Transverse colon (tissue), 4 donors: ENCODE data around the gene ATP2B3.

Source experiments
- CTCF ChIP-seq, 5 experiments: fragments of 200-600 bp in 3 of 5; fragments of 450-650 bp in 2 of 5; sonication (generic) in 3 of 5; IDR thresholded peaks; 1 replicate in 2 of 5; 2 replicates in 3 of 5; pipeline ENCODE4 v1.5.1; 2016 to 2017; ENCODE audit warnings: antibody characterized with exemption in 5 of 5, inconsistent platforms in 3 of 5, mild to moderate bottlenecking in 2 of 5, moderate library complexity in 1 of 5
- EP300 ChIP-seq: sonication (generic); formaldehyde crosslinking; IDR thresholded peaks from one replicate; pipeline ENCODE4 v1.6.1; 2017; ENCODE audit warnings: antibody characterized with exemption, low read depth
- POLR2A ChIP-seq: fragments of 450-650 bp; IDR thresholded peaks from one replicate; pipeline ENCODE4 v1.6.1; 2016; ENCODE audit warnings: antibody characterized with exemption, mild to moderate bottlenecking, moderate library complexity
- POLR2AphosphoS5 ChIP-seq, 3 donors: sonication (generic); formaldehyde crosslinking; IDR thresholded peaks; one replicate each; pipeline ENCODE4 v1.6.1; 2016; ENCODE audit warnings: antibody characterized with exemption in 3 of 3

- TF ChIP-seq CTCF (IDR thresholded peaks at IDR 0.05) (no peak), POLR2AphosphoS5 (IDR thresholded peaks at IDR 0.05) (no peak), POLR2A (no peak), EP300 (no peak)
Measured at GRCh38 chrX:153511784-153512500, 5.5 kb upstream of the ATP2B3 start.
